DMS53 treated with DMSO at 0.1 percent for 48 hours (cell line): ENCODE measurements around the gene EIF4E.
A peak's percentile ranks its signal among the peaks of the same experiment; 100 is the strongest.
"Not testable (repeated sequence)": the region's sequence is repeated elsewhere in the genome, so short reads cannot be mapped to it uniquely, and the experiment has no call there.

Experiments
- DNase-seq: peaks from one replicate; lab custom pipeline; 2025; ENCODE audit not compliant: unreplicated experiment; lab: John Stamatoyannopoulos, UW

EIF4E gene

GRCh38 chr4:98934851-98935250, 5.9 kb upstream of the EIF4E start:
- DNase-seq = not testable (repeated sequence)

DNA sequence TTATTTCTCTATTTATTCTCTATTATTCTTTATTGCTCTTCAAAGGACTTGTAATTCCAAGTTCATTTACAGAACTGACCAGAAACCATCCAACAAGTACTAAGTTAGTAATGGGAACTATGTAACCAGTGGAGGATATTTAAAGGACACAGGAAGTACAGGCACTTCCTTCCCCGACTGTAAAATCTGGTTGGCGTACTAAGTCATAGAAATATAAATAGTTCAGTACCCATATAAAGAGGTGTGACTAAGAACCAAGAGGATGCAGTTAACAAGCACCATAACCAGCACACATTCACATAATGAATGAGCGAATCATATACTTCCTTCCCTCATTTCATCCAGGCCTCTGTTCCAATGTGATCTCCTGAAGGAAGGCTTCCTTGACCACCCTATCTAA, 3.6 kb upstream of the EIF4E start:
- no peak for DNase-seq

DNA sequence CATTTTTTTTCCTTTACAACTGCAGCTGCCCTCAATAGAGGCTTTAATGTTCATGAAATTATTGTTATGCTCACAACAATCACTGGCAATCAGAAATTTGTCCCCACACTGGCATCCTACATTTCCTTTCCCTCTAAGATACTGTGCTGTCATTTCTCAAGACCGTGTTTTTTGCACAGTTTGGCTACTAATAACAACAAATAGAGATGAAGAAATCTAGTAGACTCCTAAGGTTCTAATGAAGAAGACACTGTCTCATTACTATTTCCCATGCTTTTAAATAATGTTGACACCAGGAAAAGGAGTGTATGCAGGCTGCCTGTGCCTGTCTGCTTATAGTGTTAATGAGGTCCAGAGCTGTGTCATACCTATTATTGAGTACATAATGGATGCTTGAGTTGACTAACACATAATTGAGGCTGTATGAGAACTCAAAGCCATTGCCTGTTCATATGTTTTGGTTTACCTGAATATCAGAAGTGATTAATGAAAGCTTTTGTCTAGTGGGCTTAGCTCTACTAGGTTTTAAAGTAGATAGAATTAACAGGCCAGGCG, 1.5 kb upstream of the EIF4E start:
- DNase-seq = no peak

- DNase-seq = peak; percentile 63
These were observed 671 bp upstream of the EIF4E start for GRCh38 chr4:98929341-98930267.

GRCh38 chr4:98928131-98928504, 815 bp downstream of the EIF4E start:
- peak; percentile 46 for DNase-seq

DNA sequence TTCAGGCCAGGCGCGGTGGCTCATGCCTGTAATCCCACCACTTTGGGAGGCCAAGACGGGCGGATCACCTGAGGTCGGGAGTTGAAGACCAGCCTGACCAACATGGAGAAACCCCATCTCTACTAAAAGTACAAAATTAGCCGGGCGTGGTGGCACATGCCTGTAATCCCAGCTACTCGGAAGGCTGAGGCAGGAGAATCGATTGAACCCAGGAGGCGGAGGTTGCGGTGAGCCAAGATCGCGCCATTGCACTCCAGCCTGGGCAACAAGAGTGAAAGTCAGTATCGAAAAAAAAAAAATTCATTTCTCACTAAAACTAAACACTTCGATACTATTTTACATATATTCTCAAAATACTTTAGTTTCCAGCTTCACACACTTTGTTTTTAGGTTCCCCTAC, 2.7 kb downstream of the EIF4E start:
- not testable (repeated sequence) for DNase-seq

- no peak for DNase-seq
These were observed 7.6 kb downstream of the EIF4E start for GRCh38 chr4:98921292-98921691.

GRCh38 chr4:98919996-98920395, 8.9 kb downstream of the EIF4E start:
- DNase-seq = no peak

- not testable (repeated sequence) for DNase-seq
These were observed 18.2 kb downstream of the EIF4E start for GRCh38 chr4:98910728-98911127.

DNA sequence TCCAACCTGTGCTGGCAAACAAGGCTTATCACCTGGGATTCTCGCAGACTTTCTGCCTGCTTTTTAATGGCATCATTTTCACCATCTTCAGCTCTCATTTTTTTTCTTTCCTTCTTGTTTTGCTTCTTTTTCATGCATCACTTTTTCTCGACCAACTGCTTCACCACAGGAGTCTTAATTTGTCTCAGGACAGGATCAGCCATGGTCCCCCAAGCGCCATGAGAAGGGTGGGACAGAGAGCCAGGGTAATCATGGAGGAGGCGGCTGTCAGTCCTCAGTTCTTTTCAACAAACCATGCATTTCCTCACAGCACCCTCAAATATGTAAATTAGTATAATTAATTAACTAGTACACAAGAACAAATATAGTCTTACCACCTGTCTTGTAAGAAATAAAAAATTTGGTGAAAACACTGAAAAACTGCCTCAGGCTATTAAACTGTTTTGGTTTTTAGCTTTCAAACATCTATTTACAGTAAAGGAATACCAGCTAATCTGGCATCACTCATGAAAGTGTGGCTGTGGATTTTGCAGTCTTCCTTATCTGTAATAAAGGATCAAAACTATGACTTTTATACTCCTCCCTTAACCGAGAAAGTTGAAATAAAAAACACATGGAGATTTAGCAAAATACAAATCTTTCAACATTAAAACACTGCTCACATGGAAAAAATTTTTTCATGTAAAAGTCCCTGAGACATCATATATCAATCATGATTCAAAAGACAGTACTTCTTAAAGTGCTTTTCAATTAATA, 19.1 kb downstream of the EIF4E start:
- no peak for DNase-seq

GRCh38 chr4:98908703-98909262, 20.1 kb downstream of the EIF4E start:
- DNase-seq = no peak

- DNase-seq = no peak
These were observed 20.8 kb downstream of the EIF4E start for GRCh38 chr4:98908182-98908581.

DNA sequence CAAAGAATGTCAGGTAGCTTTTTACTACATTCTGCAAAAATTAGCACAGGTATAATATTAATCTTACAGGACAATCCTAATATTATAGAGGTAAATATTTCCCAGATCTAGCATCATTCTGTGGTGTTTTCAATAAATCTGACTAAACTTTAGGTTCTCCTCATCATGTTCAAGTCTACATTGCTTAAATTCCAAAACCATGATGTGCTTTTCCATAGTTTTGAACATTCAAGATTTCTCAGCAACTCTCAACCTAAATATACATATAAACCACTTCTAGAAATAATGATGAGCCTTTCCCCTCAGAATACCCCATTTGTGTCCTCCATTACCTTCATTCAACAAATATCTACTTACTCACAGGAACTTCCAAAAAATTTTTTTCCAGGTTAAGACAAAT, 23.1 kb downstream of the EIF4E start:
- DNase-seq = no peak

DNA sequence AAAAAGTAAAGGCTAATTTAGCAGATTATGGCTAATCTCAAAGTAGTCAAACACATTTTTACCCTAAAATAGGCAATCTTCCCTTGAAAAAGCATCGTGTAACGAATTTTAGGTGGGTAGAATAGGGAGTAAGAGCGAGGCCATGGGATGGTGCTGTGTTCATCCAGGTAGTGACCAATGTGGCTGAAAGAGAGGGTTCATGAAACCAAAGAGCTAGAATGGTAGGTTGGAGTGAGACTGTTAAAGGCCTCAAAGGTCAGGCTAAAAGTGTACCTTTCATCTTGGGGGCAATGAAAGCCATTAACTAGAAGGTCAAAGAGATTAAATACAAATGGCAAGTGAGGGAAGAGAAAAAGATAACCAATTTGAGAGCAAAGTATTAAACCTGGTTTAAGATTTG, 23.6 kb downstream of the EIF4E start:
- DNase-seq = no peak

GRCh38 chr4:98903963-98904362, 25.0 kb downstream of the EIF4E start:
- DNase-seq = no peak

GRCh38 chr4:98903561-98903960, 25.4 kb downstream of the EIF4E start:
- DNase-seq = no peak

GRCh38 chr4:98899277-98899676, 29.7 kb downstream of the EIF4E start:
- no peak for DNase-seq

- DNase-seq = no peak
These were observed 37.2 kb downstream of the EIF4E start for GRCh38 chr4:98891478-98892337.

DNA sequence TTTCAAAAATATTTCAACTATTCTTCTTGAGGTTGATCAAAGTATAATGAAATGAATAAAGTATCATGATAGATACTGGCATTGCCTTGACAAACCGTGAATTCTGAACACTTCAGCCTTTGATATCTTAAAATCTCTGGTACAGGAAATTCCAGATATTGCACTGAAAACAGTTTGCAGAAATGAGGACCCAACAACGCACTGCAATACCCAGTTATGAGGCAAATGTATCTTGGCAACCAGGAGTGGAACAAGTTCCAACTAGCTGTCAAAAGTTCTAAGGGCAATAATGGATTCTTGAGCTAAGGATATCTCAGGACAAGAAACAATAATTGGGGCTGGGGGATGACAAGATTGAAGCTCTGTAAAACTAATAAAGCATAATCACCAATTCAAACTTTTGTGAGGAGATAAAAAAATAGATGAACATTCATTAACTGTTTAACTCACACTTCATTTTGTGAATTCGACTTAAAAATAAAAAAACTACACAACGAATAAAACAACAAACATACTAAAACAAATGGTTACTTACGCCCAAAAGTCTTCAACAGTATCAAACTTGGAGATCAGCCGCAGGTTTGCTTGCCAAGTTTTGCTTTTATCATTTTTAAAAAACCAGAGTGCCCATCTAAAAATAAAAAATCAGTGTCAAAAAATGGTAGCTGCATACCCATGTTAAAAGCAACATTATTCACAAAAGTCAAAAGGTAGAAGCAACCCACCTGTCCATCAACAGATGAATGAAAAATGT, 38.1 kb downstream of the EIF4E start:
- no peak for DNase-seq

DNA sequence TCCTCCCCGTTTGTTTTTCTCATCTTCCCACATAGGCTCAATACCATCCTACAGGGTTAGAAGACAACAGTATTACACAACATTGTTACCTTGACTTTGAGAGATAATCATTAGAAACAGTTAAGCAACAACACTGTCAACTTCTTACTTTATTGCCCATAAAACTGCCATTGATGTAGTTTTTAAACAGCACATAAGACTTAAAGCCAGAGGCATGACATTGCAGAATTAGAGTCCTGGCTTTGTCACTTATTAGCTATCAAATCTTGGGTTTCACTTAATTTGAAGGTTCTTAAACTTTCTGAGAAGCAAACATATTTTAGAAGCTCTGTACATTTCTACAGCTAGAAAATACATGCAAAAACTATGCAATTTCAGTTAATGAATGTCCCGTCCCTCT, 41.8 kb downstream of the EIF4E start:
- DNase-seq = no peak
